HG02678 (cell line): ENCODE measurements around the gene TBC1D3B.
"Not testable (repeated sequence)": the region's sequence is repeated elsewhere in the genome, so short reads cannot be mapped to it uniquely, and the experiment has no call there.

Experiments used
- ATAC-seq: cut with Tn5 transposase; IDR thresholded peaks from one replicate; pipeline ENCODE4 v1.9.1; 2021; ENCODE audit warnings: mild to moderate bottlenecking, moderate library complexity; ENCODE audit not compliant: unreplicated experiment

TBC1D3B gene

DNA sequence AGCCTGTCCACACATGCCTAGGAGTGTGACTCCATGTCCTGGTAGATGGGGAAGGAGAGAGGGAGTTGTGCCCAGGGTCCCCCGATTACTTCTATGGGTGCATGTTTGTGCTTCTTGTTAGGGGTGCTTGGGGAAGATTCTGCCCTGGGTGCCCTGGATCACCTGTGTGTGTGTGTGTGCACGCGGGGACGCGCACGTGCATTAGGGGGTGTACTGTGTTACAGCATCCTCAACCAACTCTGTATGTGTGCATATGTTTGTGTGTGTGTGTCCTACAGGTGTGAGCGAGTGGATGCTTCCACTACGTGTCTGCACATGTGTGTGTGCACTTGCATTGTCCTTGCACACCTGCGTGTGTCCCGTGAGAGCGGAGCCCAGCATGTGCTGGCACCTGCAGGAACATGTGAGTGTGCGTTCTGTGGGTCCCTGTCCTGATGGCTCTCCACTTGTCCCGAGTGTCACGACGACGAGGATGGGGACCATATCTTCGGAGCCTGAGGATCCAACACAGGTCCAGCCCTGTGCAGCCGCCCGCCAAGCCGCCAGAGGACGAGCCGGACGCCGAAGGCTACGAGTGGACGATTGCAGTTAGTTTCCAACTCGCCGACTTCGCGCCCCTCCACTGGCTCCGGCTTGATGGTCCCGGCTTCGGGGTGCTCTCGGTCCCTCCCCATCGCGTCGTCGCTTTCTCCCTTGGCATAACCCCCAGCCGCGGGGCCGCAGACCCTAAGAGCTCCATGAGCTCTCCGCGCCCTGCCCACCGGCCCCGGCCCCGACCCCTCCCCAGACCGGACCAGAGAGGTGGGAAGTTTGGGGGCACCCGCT lies 6.0 kb upstream of the TBC1D3B start:
- no peak for ATAC-seq

DNA sequence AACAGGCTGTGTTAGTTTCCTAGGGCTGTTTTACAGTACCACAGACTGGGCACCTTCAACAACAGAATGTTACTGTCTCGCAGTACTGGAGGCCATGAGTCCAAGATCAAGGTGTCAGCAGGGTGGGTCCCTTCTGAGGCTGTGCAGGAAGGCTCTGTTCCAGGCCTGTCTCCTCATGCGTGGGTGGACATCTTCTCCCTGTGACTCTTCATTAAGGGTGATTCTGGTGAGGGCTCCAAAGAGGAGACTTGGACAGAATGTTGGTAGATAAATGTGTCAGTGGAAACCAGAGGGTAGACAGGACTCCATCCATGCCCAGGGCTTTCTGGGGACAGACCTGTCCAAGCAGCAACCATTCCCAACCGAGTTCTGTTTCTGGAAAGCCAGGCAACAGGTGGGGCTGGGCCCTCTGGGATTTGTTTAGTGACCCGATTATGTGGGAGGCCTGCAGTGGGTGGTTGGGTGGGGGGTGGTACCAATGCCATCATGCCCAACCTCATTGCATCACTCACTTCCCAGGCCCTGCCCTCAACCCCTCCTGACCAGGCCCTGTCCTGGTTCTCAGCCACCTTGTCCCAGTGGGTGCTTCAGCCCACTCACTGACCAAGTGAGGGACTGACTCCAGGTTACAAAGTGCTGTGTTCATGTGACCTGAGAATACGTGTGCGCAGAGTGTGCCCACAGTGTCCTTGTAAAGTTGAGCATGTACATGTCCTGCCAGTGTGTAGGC lies 5.2 kb upstream of the TBC1D3B start:
- not testable (repeated sequence) for ATAC-seq

DNA sequence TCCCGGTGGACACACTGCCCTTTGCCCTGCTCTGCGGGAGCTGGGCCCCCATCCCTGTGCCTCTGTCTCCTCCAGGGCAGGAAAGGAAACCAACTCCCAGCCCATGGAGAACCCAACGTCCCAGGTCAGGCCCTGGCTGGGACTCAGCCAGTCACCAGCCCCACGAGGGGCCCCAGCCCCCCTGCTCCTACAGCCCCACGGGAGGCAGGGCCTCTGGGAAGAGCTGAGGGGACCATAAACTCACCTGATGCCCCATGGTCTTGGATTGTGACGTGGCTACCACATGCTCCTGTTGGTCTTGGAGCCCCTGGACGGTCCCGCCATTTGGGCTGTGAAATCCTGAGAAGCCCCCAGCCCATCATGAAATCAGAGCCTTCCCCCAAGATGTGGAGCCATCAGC lies 7.6 kb downstream of the TBC1D3B start:
- not testable (repeated sequence) for ATAC-seq

DNA sequence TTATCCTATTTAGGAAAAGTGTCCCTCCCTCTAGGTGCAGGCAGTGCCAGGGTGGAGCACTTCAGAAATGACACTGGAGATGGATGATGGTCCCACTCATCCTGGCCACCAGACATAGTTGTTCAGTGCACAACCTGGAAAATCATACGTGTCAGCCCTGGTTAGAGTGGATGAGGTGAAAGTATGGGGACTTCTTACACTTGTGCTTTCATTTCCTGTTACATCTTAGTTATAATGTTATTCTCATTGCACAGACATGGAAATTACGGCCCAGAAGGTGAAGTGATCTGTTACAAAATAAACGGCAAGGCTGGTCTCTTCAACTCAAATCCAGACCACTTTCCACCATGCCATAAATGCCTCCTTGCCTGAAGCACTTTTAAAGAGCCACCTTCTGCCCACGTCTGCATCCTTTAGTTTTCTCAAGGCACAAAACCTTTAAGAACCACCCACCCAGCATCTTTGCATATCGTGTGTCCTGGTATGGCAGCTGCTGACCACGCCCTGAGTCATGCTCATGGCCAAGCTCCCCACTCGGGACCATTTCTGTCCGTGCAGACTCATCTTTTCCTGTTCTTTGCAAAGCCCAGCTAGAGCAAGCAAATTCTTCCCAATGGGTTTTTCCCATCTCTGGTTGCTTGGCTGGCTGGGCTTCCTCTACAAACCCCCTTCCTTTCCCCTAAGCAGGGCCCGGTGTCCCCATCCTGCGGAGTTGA lies 22.4 kb downstream of the TBC1D3B start:
- no peak for ATAC-seq

DNA sequence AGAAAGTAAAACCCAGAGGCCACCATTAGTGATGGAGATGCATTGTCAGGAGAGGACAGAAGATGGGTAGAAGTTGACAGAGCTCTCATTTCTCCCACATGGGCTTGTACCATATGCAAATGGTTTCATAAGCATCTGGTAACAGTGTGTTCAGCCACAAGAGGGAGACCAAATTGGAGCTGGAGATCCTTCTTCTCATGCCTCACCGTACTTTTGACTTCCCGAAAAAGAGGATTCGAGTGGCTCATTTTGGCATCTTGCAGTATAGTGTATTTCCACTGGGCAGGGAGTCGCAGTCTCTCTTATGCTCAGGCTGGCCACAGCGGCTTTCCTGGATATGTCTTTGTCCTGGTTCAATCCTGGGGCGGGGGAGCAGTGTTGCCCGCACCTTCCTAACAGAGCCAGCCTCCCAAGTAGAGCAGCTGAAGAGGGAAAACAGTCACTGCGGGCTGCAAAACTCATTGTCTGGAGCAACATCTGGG lies 23.8 kb downstream of the TBC1D3B start:
- ATAC-seq: no peak

DNA sequence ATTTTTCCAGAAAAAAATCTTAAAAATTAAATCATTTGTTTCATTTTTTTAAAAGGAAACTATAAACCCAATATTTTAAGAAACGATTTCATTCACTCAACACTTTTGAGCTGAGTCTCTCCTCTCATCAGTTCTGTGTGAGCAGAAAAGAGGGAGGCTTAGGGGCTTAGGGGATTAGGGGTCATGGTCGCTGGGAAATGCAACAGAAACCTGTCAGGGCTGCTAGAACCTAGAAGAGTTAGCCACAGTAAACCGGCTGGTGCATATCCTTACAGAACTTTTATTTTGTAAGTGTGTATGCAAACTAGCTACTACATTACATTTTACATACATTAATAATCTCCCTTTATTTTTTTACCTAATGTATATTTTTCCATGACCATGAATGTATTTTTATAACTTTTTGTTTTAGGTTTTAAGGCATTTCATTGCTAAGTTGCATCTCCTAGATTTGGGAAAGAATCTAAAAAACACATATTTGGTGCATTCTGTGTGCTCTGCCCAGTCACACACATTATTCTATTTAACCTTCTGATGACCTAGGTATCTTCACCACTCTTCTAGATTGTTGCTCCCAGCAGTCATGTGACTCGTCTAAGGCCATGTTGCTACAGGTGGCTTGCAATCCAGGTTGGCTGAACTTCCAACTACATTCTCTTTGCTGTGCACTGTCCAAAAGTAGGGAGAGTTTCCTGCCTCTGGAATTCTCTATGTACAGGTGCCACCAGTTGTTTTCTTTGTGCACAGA lies 24.4 kb downstream of the TBC1D3B start:
- ATAC-seq: no peak

DNA sequence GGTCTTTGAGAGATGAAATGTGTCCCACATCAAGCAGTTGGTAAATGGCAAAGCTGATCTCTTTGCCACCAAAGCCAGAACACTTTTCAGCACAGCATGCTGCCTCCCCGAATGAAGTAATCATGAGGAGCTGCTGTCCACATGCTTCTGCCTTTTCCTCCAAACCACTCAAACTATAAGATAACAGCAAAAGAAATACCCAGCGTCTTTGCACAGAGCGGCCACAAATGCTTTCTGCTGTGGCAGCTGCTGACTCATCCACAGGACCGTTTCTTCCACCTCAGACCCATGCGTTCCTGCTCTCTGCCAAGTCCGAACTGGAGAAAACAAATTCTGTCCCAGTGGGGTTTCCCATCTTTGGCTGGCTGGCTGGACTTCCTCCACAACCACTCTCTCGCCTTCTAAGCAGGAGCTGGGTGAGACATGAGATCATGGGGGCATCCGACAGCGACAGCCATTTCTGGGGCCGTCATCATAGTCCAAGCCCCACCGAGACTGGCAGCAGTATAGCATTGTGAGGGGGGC lies 27.1 kb downstream of the TBC1D3B start:
- no peak for ATAC-seq

DNA sequence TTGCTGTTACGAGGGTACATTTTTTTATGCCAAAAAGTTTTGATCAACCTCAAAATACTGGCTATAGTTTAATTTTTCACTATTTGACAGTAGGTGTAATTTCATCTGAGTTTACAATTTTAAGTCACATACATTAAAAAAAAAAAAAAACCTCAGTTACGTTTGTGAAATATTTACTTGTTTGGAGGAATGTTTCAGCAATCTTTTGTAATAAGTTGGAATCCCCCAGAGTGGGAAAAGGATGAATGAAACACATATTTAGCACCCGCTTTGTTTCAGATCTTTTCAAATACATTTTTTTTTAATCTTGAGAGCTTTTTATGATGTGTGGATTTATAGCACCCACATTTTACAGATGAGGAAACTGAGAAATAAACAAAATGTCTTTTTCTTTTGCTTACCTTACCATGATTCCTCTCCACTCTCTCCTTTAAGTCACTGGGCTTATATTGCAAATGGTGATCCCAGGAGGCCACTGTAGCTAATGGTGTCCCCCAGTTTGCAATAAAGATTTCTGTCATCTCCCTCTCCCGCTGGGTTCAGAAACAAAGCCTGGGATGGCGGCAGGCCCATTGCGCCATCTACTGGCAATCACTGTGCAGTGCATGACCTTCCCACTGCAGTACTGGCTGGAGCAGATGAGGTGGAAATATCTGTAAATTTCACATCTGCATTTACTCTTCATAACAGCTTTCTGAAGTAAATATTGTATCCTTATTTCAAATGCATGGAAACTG lies 27.7 kb downstream of the TBC1D3B start:
- ATAC-seq: no peak

DNA sequence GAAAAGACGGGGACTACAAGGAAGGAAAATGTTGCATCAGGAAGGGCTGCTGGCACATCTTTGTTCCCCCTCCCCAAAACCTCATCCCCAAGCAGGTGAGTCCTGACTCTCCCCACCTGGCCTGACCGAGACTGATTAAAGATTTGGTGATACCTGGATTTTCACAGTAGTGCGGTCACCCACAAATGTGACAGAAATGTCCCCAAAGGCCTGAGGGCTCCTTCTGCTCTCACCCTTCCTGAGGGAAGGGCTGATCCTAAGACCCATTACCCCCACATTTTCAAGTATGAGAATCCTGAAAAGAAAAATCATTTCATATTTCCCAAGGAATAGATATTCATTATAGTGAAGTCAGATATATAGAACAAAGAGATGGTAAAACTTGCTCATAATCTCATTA lies 28.8 kb downstream of the TBC1D3B start:
- no peak for ATAC-seq

DNA sequence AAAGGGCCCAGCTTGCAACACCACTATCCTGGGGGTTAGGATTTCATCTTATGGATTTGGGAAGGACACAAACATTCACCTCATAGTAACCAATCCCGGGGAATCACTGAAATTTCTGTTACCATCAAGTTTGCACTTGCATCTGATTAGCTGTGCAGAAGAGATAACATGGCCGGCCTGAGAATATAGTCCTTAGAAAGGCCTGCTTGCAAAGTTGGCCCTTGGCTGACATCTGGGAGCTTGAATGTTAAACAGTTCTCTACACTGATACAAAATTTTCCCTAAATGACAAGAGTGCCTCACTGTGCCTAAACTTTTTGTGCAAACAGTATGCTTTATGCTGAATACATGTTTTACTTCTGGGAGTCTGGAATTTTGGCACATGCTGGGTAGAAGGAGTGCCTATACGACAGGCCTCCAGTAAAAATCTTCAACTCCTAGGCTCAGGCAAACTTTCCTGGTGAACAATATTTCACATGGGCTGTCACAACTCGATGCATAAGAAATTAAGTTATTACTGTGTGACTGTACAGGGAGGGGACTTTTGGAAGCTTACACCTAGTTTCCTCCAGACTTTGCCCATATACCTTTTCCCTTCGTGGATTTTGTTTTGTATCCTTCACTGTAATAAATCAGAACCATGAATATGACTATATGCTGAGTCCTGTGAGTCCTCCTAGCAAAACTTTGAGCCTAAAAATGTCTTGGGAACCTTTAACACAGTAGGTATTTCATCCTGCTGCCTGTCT lies 31.3 kb downstream of the TBC1D3B start:
- ATAC-seq: no peak

DNA sequence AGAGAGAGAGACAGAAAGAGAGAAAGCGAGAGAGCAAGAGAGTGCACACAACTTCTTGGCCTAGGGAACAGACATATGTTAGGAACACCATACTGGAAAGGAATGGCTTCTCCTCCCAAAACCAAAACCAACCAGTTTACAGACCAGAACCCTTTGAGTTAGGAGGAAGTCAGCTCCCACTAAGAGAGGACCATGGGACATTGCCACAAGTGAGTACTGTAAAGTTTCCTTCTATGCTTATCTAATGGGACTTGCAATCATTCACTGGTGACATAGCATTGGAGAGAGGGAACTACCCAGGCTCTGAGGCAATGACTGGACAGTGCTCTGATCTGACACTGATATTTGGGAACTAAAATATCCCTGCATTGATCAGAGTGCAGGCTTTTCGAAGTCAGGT lies 32.4 kb downstream of the TBC1D3B start:
- no peak for ATAC-seq

DNA sequence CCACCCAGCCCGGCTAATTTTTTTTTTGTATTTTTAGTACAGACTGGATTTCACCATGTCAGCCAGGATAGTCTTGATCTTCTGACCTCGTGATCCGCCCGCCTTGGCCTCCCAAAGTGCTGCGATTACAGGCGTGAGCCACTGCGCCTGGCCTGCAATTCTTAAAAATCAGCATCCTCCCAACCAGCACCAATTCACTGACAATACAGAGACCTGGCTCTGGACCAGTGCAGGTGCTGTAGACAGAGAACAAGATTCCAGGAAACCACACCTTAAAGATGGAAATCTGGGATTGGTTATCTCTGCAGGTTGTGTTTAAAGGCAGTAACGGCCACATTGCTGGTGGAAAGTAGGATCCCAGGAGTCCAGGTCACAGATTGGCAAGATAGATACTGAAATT lies 33.6 kb downstream of the TBC1D3B start:
- no peak for ATAC-seq

DNA sequence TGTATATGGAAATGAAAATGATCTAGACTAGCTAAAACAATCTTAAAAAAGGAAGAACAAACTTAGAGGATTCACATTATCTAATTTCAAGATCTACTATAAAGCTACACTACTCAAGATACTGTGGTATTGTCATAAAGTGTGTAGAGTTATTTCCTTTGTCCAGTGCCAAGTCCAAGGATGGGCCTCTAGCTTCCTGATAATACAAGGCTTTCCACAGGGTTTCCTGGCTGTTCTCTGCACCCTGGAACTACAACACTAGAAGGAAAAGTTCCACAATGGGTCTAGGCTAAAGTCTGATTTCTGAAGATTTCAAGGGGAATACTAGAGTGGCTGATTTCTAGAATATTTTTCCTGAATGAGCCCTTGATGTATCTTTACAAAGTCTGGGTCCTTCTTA lies 34.2 kb downstream of the TBC1D3B start:
- ATAC-seq: no peak

DNA sequence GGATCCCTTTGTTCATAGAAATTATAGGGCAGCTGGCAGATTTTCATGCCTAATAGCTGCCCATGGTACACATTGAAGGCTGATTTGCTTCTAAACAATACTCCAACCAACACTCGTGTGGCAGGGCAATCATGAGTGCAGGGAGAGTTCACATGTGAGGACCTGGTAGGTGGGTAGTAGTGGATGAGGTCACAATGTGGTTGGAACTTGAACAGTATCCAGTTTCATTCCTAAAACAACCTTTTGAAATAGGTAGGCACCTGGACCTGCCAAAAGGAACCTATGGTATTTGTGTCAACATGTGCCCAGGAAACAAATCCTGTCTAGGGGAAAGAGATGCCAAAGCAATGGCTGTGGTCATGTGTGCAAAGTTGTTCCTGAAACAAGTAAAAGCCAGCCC lies 40.0 kb downstream of the TBC1D3B start:
- ATAC-seq: no peak

DNA sequence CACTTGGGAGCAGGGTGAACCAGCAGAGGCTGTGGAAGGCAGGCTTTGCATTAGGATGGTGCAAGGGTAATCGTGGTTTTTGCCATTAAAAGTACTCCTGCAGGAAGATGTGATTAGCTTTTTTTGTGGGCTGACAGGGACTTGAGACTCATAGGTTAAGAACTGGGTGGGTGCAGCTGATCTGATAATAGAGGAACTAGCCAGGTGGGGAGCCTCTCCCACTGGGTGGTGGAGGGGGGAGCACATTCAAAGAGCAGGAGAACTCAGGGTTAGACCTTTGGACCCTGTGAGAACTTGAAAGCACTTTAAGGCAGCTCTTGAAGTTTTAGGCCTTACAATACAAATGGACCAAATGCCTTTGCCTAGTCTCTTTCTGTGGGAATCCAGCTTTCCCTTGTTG lies 40.4 kb downstream of the TBC1D3B start:
- no peak for ATAC-seq

DNA sequence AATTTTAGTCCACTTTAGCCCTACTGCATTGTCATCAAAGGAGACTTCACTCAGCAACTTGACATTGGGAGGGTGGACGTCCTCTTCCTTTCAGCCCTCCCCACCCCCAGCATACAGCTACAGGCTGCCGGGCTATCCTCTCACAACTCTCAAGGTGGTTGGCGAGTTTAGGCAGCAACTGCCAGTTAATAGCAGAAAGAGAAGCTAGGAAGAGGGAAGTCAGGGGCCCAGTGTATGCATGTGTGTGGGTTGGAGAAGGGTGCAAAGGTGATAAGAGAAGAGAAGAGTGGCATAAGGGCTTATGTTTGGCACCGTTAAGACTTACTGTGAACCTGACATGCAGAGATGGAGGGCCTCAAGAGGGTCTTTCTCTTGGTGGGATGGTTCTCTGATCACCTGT lies 41.0 kb downstream of the TBC1D3B start:
- ATAC-seq: no peak

DNA sequence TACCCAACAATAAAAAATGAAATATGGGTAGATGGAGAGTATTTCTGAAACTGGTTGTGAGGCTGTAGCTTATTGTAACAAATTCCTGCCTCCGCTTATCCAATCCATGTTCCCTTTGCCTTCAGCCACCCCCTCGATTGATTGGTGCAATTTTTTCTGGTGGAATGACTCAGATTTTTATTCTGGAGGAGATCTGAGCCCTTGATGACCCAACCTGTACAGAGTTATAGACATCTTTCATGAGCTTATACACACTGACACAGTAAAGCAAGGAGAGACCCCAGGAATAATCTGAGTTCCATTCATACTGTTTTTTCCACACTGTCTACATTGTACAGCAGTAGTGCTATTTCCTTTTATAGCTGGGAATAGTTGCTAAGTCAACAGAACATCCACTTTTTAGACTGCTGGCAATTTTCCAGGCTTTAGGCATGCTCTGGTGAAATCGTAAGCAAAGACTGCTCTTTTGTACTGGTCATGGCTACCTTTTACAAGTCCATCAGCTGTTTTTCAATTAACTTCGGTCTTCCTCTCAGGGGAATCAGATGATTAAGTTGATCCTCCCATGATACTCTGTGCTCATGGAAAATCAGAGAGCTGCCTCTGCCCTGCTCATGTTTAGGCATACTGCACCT lies 42.7 kb downstream of the TBC1D3B start:
- ATAC-seq: no peak

DNA sequence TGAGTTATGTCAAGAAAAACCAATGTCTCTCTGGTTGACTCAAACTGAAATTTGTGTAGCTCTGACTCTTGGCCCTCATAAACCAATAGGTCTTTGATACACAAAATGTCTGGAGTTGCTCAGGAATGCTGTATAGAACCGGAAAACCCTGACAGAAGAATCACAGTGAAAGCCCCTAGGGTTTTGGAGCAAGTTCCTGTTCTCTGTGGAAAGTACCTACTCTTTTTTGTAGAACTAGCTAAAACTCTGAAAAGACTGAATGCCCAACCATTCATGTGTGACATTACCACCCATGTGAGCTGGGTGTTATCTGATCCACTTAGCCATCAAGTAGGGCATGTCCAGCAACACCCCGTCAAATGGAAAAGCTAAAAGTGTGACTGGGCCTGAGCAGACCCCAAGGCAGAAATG lies 44.0 kb downstream of the TBC1D3B start:
- ATAC-seq: no peak

DNA sequence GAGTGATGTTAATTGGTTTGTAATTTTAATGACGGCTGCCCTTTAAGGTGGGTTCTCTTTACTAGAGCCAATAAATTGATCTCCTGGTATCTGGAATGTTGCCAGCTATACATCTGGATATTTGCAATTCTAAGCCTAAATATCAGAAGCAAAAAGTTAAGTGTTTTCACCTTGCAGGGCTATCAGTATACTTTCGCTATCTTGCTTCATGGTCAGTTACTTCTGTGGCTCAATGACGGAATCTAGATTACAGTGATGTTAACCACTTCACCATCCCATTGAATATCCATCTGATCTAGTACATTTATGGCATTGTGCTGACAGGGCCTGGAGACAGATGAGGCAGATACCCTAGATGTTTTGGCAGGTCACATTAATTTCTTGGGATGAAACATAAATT lies 44.5 kb downstream of the TBC1D3B start:
- ATAC-seq: no peak
